GM19193 (cell line): Measurements from ENCODE around the gene MAU2.

ENCODE experiments used
- POLR2A ChIP-seq: IDR thresholded peaks from 4 replicates; pipeline ENCODE4 v1.6.1; 2011; ENCODE audit not compliant: insufficient read depth, insufficient read length; ENCODE audit errors: extremely low read depth

The MAU2 gene

DNA sequence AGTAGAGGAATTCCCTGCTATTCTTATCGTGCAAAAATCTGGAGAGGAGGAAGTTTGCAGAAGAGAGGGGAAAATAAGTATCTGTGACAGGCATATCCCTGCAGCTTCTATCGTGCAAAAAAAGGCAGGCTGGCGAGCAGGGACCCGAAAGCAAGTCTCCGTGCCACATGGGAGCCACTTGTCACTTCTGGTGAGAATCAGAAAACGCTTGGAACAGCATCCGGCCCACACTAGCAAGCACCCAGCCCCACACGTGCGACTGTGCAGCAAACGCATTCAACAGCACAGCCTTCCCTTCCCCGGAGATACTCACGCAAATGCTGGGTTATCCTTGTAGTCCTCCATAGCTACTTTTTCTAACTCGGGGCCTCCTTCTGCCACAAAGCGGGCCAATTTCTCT lies 17.2 kb upstream of the MAU2 start:
- no peak for TF ChIP-seq POLR2A

DNA sequence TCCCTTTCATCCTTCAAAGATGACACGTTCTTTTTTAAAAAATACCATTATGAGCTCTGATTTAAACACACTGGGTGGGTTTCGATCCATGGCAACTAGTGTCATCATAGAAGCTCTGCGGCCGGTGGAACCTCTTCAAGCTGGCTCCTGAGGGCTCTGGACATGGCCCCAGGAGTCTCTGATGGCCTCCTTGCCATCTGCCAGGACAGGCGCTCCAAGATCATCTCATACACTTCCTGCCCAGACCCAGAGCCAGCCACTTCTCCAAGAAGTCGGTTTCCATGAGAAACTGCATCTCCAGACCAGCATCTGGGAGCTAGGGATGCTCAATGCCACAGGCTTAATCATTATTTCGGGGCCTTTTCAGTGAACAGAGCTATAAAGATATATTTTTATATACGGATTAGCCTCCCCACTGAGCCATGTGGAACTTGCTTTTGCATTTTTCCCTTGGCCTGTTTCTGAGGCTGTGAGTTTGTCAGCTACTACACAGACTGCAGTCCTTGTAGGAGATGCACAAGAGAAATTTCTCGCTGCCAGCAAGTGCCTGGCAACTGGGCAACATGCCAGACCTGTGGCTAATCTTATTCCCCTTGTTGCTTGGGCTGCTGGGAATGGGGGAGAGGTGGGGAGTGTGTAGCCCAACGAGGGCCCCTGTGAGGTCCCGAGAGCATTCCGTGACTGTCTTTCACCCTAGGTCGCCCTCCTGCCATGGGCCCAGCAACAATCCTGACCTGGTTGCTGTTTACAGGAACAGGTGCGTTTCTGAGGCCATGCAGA lies 16.3 kb upstream of the MAU2 start:
- no peak for TF ChIP-seq POLR2A

DNA sequence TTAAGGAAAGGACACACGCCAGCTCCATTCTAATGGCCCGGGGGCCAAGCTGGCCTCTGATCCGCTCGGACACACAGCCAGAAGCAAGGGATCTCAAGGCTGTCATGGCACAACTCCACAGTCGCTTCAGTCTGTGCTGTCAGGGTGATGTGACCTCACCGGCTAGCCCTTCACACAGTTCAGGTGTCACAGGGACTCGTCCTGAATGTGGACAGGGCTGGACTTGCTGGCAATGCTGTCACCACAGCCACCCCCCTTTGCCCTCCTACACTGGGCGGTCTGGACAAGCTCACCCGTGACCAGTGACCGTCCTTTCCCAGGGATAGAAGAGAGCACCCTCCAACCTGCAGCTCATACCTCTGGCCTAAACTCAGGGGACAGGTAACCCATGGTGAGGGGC lies 15.6 kb upstream of the MAU2 start:
- TF ChIP-seq POLR2A = no peak

DNA sequence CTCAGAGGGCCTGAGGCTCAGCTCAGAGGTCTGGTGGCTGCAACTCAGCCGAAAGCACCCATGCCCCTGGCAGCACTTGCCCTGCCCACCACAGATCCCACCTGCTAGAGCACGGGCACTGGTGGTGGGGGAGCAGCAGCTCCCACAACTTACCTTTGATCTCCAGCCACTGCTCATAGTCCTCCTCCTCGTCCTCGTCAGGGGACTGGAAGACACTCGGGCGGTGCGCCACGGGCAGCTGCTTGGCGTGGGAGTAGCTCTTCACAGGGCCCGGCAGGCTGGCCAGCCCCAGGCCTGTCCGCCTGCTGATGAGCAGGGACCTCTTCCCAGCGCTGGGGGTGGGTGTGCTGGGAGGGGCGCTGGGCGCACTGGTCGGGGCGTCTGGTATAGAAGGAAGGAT lies 14.9 kb upstream of the MAU2 start:
- no peak for TF ChIP-seq POLR2A

DNA sequence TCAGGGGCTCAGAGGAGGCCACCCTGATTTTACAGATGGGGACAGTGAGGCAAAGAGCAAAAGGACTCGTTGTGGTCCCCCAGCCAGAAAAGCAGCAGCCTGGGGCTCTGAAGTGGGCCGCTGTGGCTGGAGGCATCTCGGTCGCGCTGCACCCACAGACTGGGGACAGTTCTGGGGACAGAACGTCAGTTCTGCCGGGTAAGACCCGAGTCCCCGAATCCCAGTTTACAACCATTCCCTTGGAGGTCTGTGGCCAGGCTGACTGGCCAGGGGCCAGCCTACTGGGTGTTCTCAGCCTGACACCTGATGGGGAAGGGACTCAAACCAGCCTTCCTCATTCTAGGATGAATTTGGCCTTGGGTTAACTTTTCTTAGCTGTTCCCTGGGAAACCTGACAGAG lies 14.4 kb upstream of the MAU2 start:
- no peak for TF ChIP-seq POLR2A

DNA sequence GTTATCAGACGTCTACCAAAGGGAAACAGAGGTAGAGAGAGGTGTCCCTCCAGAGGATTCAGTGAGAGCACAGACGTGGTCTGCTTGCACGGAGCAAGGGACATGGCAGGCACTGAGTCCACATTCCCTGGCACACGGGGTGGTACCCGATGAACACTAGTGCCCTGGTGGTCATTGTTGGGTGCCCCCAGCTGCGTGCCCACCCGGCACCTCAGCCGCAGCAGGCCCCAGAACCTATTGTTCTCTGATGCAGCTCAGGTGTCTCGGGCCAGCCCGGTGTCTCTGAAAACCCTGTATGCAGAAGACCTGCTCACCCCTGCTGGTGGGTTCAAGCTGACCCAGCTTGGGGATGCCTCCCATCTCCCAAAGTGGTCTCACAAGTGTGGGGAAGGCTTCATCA lies 12.3 kb upstream of the MAU2 start:
- TF ChIP-seq POLR2A = no peak

DNA sequence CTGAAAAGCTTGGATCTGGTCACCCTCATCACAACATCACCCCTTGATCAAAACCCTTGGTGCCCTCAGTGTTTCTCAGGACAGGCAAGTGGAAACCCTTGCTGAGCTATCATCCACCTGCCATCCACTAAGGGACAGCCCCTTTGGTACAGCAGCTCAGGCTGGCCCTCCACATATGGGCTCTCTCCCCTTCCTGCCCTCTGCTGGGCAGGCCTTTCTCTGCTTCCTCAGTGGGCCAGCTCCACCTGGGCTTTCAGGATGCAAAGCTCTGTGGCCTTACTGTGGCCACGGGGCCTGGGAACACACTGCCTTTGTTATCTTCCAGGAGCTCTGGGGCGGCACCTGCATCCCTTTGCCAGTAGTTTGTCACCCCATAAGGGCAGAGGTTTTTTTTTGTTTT lies 5.2 kb upstream of the MAU2 start:
- no peak for TF ChIP-seq POLR2A

DNA sequence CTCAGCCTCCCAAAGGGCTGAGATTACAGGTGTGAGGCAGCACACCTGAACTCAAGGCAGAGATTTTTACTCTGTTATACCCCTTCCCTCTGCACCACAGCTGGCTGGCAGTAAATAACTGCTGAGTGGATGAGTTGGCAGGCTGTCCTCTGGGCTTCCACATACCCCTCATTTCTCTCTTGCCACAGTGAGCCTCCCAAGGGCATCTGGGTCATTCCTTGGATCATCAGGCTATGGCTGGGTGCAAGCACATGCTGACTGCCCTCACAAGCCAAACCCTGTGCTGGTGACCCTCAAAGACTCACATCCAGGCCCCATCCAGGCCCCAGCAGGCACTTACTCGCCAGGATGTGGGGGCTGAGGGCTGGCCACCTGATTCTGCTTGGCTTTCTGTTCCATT lies 4.5 kb upstream of the MAU2 start:
- no peak for TF ChIP-seq POLR2A

DNA sequence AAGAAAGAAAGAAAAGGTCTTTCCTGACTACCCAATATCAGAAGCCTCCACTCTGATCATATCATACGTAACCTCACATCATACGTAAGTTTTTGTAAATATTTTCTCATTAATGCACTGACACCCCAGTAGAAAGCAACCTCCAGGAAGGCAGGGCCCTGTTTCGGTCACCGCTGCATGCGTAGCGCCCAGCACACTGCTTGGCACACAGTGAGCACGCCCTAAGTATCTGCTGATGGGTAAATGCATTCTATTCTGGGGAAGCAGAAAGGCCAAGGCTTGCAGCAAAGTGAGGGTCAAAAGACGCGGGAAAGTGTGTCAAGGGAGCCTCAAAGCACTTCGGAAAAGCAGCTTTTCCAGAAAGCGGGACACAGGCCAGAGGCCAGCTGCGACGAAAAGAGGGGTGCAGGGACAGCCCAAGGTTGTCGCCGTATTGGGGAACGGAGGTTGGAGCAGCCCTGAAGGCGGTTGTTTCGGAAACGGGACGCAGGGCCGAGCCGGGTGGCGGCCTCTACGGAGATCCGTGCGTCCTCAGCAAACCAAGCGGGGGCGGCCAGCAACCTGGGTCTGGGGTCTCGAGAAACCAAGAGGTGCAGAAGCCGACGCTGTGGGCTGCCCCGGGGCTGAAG lies 783 bp upstream of the MAU2 start:
- TF ChIP-seq POLR2A = no peak

DNA sequence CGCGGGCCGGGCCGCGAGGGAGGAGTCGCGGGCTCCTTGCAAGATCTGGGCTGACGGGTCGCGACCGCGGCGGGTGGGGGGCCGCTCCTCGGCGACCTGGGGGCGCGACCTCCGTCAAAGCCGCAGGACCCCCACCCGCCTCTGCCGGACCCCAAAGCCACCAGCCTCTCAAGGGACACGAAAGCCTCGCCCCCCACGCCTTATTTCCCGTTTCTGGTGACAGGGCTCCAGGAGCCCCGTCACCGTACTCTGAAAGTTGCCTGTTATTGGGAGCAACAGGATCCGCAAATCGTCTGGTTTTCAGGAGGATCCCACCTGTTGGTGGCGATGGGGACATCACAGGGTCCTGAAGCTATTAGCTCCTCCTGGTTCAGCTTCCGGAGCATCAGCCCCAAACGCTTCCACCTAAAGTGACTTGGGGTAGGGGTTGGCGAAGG lies 530 bp downstream of the MAU2 start:
- TF ChIP-seq POLR2A = no peak

DNA sequence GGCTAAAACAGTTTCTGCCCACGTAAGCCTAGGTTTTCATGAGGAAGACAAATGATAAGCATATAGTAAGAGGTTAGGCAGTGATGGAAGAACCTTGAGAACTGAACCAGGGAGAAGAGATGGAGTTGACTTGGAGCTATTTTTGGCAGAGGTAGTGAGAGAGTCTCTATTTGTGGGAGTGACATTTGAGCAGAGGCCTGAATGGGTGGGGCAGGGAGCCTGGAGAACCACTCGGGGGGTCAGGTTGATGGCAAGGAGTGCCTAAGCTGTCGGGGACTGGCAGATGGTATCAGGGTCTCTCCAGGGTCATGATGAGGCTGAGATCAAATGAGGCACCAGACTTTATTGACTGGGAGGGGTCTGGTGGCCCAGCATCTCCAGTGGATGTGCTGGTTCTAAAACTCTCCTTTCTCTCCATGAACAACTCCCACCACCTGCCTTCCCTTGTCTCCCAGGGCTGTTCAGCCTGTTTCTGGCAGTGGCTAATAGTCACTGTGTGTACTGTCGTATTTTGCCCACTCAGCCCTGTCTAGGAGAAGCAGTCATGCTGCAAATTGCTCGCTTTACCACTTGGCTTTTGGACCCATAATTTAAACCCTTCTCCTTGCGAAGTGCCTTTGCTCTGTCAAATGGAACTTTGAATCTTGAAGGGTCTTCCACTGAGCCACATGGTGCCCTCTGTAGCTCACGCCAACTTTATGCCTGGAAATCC lies 3.6 kb downstream of the MAU2 start:
- no peak for TF ChIP-seq POLR2A

DNA sequence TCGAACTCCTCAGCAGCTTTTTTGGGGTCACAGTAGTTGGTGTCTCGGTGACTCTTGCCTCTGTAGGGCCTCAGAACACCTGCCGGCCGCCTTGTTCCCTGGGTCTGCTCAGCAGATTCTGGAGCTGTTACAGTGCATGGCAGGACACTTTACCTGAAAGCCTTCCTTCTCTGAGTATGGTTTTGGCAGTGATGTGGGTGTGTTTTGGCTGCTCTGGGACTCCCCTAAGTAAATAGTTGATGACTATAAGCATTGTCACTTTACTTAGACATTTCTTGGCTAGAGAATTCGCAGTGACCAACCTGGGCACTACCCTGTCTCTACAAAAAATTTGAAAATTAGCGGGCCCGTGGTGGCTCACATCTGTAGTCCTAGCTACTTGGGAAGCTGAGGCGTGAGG lies 7.0 kb downstream of the MAU2 start:
- no peak for TF ChIP-seq POLR2A

DNA sequence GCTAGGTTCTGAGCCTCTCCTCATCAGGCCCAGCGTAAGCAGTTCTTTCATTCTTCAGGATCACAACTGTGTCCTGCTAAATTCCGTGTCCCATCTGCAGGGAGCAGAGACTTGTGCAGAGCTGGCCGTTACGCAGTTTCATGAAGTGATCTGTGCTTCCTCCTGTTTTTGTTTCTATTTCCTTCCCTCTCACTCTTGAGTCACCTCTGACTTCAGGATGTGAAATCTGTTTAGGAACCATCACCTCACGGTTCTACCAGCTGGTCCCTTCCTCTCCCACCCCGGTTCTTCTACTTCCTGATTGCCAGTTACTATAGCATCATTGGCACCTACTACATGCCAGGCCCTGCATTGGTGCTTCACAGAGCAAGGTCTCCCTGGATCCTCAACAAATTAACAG lies 8.5 kb downstream of the MAU2 start:
- TF ChIP-seq POLR2A = no peak

DNA sequence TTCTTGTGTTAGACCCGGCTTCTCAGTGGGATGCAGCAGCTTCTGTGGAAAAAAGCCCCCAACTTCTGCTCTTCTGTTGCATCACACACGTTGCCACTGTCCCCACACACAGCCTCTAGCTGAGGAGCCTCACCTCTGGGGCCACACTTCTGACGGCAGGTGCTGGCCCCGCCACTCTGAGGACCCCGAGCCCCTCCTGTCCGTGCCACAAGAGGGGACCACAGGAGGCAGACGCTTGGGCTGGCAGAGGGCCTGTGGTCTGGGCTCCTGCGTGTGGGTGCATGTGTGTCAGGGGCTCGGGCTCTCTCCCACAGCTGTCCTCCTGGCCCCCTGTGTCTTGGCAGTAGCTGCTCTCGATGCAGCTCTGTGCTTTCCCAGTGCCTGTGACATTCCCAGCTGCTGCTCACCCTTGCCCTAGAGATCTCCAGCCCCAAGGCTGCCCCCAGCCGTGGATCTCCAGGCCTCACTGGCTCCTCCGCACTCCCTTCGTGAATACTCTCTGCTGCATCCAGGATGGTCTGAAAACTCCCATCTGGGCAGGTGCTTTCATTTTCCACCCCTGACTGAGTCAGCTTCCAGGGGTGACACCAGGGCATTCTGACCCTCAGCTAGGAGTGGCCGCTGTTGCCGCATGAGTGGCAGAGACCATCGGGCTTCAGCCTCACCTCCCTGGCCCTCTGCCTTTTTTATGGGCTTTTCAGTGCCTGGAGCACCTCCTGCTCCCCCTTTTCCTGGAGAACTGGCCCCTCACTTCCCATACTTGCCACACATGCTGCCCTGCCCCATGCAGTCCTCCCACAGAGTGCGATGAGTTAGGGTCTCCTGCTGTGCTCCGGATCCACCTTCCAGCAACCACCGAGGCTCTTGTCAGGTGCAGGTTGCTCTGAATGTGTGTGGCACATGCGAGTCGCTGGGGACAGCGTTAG lies 13.7 kb downstream of the MAU2 start:
- no peak for TF ChIP-seq POLR2A

DNA sequence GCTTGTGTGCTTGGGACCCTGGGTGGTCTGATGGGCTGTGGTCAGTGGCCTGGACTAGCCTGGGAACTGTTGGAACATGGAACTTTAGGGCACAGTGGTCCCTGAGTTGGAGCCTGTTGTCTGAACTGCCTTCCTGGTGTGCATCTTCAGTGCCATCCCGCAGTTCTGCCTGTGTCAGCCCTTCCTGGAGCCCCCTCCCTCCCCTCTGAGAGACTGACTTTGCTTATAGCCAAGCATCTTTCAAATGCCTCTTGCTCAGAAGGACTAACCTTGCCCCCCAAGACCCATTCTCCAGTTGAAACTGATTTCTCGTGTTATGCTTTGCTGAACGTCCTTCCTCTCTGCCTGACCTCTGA lies 14.3 kb downstream of the MAU2 start:
- TF ChIP-seq POLR2A = no peak
